ENCODE data around the gene POLE.
A peak's percentile ranks its signal among the peaks of the same experiment; 100 is the strongest.

POLE gene

GRCh38 chr12:132675757-132676432 is 11.2 kb downstream of the POLE start:
- H3K9me3 Mint-ChIP-seq: no peaks in the 10 kb centered on the region
- no peak overlapping the region for H3K4me3 Mint-ChIP-seq
- no peaks in the 10 kb centered on the region for H3K4me1 Mint-ChIP-seq (ENCODE audit: low read depth)
- H3K36me3 Mint-ChIP-seq (ENCODE audit: low read depth): peaks cover 96% of the 10 kb centered on the region
- no peak overlapping the region for H3K27ac Mint-ChIP-seq
- no peak for DNase-seq
- H3K27me3 Mint-ChIP-seq: no peaks in the 10 kb centered on the region

GRCh38 chr12:132674561-132674960 is 12.6 kb downstream of the POLE start:
- Mint-ChIP-seq H3K36me3 (ENCODE audit: low read depth) (peaks cover 93% of the 10 kb centered on the region), H3K4me3 (no peak overlapping the region), H3K9me3 (no peaks in the 10 kb centered on the region), H3K27me3 (no peaks in the 10 kb centered on the region), H3K27ac (no peak overlapping the region), H3K4me1 (ENCODE audit: low read depth) (no peaks in the 10 kb centered on the region)
- DNase-seq: no peak

- H3K9me3 Mint-ChIP-seq: no peaks in the 10 kb centered on the region
- H3K4me1 Mint-ChIP-seq (ENCODE audit: low read depth): no peaks in the 10 kb centered on the region
- H3K27me3 Mint-ChIP-seq: no peaks in the 10 kb centered on the region
- peaks cover 93% of the 10 kb centered on the region for H3K36me3 Mint-ChIP-seq (ENCODE audit: low read depth)
- DNase-seq: no peak
- no peak overlapping the region for H3K4me3 Mint-ChIP-seq
- no peak overlapping the region for H3K27ac Mint-ChIP-seq
These were observed 13.6 kb downstream of the POLE start for GRCh38 chr12:132673288-132674179.

- peaks cover 94% of the 10 kb centered on the region for H3K36me3 Mint-ChIP-seq (ENCODE audit: low read depth)
- H3K27me3 Mint-ChIP-seq: no peaks in the 10 kb centered on the region
- no peaks in the 10 kb centered on the region for H3K9me3 Mint-ChIP-seq
- DNase-seq: no peak
- H3K4me1 Mint-ChIP-seq (ENCODE audit: low read depth): no peaks in the 10 kb centered on the region
- H3K27ac Mint-ChIP-seq: no peak overlapping the region
- no peak overlapping the region for H3K4me3 Mint-ChIP-seq
These were observed 14.5 kb downstream of the POLE start for GRCh38 chr12:132672678-132673077.

- Mint-ChIP-seq H3K4me1 (ENCODE audit: low read depth) (no peaks in the 10 kb centered on the region), H3K36me3 (ENCODE audit: low read depth) (peaks cover 94% of the 10 kb centered on the region), H3K27ac (no peak overlapping the region), H3K4me3 (no peak overlapping the region), H3K9me3 (no peaks in the 10 kb centered on the region), H3K27me3 (no peaks in the 10 kb centered on the region)
- no peak for DNase-seq
These were observed 15.0 kb downstream of the POLE start for GRCh38 chr12:132672116-132672515.

- Mint-ChIP-seq H3K36me3 (ENCODE audit: low read depth) (peaks cover 95% of the 10 kb centered on the region), H3K27me3 (no peaks in the 10 kb centered on the region), H3K4me3 (no peak overlapping the region), H3K4me1 (ENCODE audit: low read depth) (no peaks in the 10 kb centered on the region), H3K9me3 (no peaks in the 10 kb centered on the region), H3K27ac (no peak overlapping the region)
- DNase-seq: no peak
These were observed 17.8 kb downstream of the POLE start for GRCh38 chr12:132669166-132669879.

GRCh38 chr12:132668191-132669088 is 18.7 kb downstream of the POLE start:
- DNase-seq: no peak
- Mint-ChIP-seq H3K27me3 (no peaks in the 10 kb centered on the region), H3K4me1 (ENCODE audit: low read depth) (no peaks in the 10 kb centered on the region), H3K9me3 (no peaks in the 10 kb centered on the region), H3K27ac (no peak overlapping the region), H3K36me3 (ENCODE audit: low read depth) (peaks cover 96% of the 10 kb centered on the region), H3K4me3 (no peak overlapping the region)

- Mint-ChIP-seq H3K9me3 (no peaks in the 10 kb centered on the region), H3K27ac (no peak overlapping the region), H3K27me3 (no peaks in the 10 kb centered on the region), H3K4me1 (ENCODE audit: low read depth) (peaks cover 16% of the 10 kb centered on the region), H3K36me3 (ENCODE audit: low read depth) (peaks cover 96% of the 10 kb centered on the region), H3K4me3 (no peak overlapping the region)
- no peak for DNase-seq
These were observed 21.3 kb downstream of the POLE start for GRCh38 chr12:132665794-132666193.

GRCh38 chr12:132665149-132665491 is 22.0 kb downstream of the POLE start:
- Mint-ChIP-seq H3K27ac (peak overlapping the region; percentile 56), H3K4me3 (no peak overlapping the region), H3K4me1 (ENCODE audit: low read depth) (peaks cover 22% of the 10 kb centered on the region), H3K9me3 (no peaks in the 10 kb centered on the region), H3K27me3 (no peaks in the 10 kb centered on the region), H3K36me3 (ENCODE audit: low read depth) (peaks cover 100% of the 10 kb centered on the region)
- no peak for DNase-seq

GRCh38 chr12:132664206-132665148 is 22.7 kb downstream of the POLE start:
- H3K9me3 Mint-ChIP-seq: no peaks in the 10 kb centered on the region
- H3K4me1 Mint-ChIP-seq (ENCODE audit: low read depth): peaks cover 26% of the 10 kb centered on the region
- H3K27ac Mint-ChIP-seq: peak overlapping the region; percentile 38
- peaks cover 100% of the 10 kb centered on the region for H3K36me3 Mint-ChIP-seq (ENCODE audit: low read depth)
- H3K4me3 Mint-ChIP-seq: no peak overlapping the region
- no peak for DNase-seq
- no peaks in the 10 kb centered on the region for H3K27me3 Mint-ChIP-seq

- Mint-ChIP-seq H3K27me3 (no peaks in the 10 kb centered on the region), H3K36me3 (ENCODE audit: low read depth) (peaks cover 100% of the 10 kb centered on the region), H3K9me3 (no peaks in the 10 kb centered on the region), H3K4me3 (no peak overlapping the region), H3K27ac (peak overlapping the region; percentile 23), H3K4me1 (ENCODE audit: low read depth) (peaks cover 26% of the 10 kb centered on the region)
- no peak for DNase-seq
These were observed 24.0 kb downstream of the POLE start for GRCh38 chr12:132662901-132663755.

- Mint-ChIP-seq H3K27ac (no peak overlapping the region), H3K9me3 (no peaks in the 10 kb centered on the region), H3K4me3 (no peak overlapping the region), H3K27me3 (no peaks in the 10 kb centered on the region), H3K36me3 (ENCODE audit: low read depth) (peaks cover 100% of the 10 kb centered on the region), H3K4me1 (ENCODE audit: low read depth) (peaks cover 26% of the 10 kb centered on the region)
- DNase-seq: no peak
These were observed 25.2 kb downstream of the POLE start for GRCh38 chr12:132661972-132662371.

All from activated T-cell treated with anti-CD3 and anti-CD28 coated beads, Interleukin-2, amount 50 U/mL, for 24 hours (primary cell).